Stimulated activated CD4-positive, alpha-beta T cell treated with anti-CD3 and anti-CD28 coated beads, TNF-alpha, amount 100 ng/mL, for 48 hours (primary cell): ENCODE data around the gene C2orf81.
A peak's percentile ranks its signal among the peaks of the same experiment; 100 is the strongest.
"Not testable (repeated sequence)": the region's sequence is repeated elsewhere in the genome, so short reads cannot be mapped to it uniquely, and the experiment has no call there.

Source experiments
- DNase-seq, 3 donors: peaks; one replicate each; pipeline ENCODE4 v3.0.0-alpha.2; 2020; ENCODE audit warnings: low read depth in 3 of 3

Gene C2orf81

DNA sequence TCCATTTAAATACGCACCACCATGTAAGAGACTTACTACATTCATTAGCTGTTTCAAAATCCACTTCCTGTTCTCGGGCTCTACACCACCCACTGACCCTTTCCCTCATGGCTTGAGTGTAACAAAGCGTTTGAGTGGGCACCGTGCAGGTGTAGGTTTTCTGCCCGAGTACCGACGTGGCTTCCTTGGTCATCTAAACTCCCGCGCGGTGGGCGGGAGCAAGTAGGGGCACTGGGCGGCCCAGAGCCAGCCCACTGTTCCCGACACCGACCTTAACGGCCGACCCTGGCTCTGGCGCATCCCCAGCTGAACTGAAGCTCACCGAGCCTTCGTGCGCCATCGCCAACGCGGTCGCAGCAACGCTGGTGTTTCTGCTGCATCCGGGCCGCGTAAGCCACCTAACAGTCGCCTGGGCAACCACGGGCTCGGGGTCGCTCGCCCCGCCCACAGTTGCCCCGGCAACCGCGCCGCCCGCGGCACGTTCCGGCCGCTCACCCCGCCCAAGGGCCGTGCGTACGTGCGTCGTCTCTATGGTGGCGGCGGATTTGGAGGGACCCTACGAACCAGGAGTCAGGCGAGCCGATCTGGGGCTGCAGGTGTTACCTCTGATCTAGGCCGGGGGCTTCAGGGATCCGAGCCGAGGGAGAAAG lies at the start of gene C2orf81, which contains the start of gene WDR54:
Gene C2orf81, minus strand, starts transcription at position 399 of the 650 bp plus-strand sequence. Its CDS starts 59 bp downstream, at position 340.
Gene WDR54, plus strand, starts transcription at position 510 of the 650 bp plus-strand sequence. CDS start 424 bp downstream, outside the sequence.
- DNase-seq, result peak; percentile 85 to 97 (median 91)

GRCh38 chr2:74470742-74471141 lies 49.3 kb upstream of the C2orf81 start:
- not testable (repeated sequence) for DNase-seq

DNA sequence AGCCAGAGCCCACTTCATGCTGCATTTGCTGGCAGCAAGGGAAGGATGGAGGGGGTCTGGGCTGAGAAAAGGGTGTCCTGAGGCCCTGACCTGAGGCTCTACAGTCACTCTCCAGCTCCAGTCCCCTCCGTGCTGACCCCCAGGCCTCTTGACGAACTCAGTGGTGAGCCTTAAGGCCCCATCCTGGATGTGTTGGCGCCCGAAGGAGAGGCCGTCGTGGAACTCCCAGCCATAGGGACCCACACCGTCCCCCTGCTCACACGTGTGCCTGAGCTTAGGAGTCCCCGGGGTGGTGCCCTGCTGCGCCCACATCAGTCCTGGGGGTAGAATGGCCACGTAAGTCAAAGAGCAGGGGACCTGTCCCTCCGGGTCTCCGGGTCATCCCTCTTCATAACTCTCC lies 43.0 kb upstream of the C2orf81 start:
- no peak for DNase-seq

DNA sequence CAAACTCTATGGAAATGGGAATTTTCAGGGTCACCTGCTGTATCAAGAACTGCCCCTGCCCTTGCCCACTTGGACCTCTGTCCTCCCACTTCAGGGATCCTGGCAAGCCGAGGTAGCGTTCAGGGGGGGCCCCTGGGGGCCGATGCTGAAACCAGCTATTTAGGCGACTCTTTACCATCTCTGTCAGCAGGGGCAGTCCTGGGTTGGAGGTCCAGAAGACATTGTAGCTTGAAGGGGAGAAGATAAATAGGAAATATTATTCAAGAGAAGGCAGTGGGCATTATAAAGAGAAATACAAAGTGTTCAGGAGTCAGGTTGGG lies 41.3 kb upstream of the C2orf81 start:
- DNase-seq, result no peak

- DNase-seq, result no peak
These were observed 40.8 kb upstream of the C2orf81 start for GRCh38 chr2:74462054-74462785.

GRCh38 chr2:74461187-74462053 lies 40.0 kb upstream of the C2orf81 start:
- no peak for DNase-seq

- DNase-seq, result not testable (repeated sequence)
These were observed 38.8 kb upstream of the C2orf81 start for GRCh38 chr2:74460187-74460586.

DNA sequence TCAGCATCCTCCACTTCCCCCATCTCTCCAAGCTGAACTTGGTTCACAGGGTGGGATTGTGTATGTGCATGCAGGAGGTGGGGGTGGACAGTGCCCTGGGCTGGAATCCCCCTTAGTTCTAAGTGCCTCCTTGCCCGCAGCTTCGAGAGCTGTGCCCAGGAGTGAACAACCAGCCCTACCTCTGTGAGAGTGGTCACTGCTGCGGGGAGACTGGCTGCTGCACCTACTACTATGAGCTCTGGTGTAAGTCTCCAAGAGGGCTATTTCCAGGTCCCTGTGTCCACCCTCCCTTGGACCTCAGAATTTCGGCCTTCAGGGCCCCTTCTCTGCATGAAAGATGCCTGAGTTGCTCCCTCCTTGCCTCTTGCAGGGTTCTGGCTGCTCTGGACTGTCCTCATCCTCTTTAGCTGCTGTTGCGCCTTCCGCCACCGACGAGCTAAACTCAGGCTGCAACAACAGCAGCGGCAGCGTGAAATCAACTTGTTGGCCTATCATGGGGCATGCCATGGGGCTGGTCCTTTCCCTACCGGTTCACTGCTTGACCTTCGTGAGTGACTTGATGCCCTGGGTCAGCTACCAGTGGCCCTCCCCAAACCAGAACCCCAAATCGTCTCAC lies 38.2 kb upstream of the C2orf81 start:
- not testable (repeated sequence) for DNase-seq

GRCh38 chr2:74458938-74459363 lies 37.5 kb upstream of the C2orf81 start:
- no peak for DNase-seq

GRCh38 chr2:74458132-74458937 lies 36.9 kb upstream of the C2orf81 start, which contains the start of gene WBP1:
Gene WBP1, plus strand, starts transcription at chr2:74458438. Its CDS starts 165 bp downstream, at chr2:74458603.
- peak; percentile 95 to 99 (median 97) for DNase-seq

DNA sequence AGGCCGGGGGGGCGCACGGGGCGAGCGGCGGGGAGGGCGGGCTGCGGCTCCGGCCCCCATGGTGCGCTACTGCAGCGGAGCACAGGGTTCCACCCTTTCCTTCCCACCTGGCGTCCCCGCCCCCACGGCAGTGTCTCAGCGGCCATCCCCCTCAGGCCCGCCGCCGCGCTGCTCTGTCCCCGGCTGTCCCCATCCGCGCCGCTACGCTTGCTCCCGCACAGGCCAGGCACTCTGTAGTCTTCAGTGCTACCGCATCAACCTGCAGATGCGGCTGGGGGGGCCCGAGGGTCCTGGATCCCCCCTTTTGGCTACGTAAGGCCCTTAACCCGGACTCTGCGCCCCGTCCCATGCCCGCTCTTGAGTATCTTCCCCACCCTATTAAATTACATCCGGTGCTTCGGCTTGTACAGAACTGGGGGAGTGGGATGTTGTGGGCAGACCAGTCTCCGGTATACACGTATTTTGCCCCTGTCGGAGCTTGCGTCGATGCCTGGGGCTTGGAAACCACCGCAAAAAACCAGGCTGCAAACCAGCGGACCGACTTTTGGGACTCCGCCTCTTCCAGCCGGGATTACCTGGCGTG lies 36.2 kb upstream of the C2orf81 start:
- peak; percentile 52 to 77 (median 66) for DNase-seq

- DNase-seq, result no peak
These were observed 35.7 kb upstream of the C2orf81 start for GRCh38 chr2:74457129-74457548.

- DNase-seq, result peak; percentile 92 to 97 (median 95)
These were observed 33.5 kb upstream of the C2orf81 start, which contains the start of gene INO80B for GRCh38 chr2:74454654-74455511. Gene INO80B, plus strand, starts transcription at chr2:74455087. Its CDS starts 30 bp downstream, at chr2:74455117.

GRCh38 chr2:74450570-74451190 lies 29.3 kb upstream of the C2orf81 start:
- DNase-seq, result no peak

- no peak for DNase-seq
These were observed 27.4 kb upstream of the C2orf81 start for GRCh38 chr2:74448771-74449170.

- DNase-seq, result no peak
These were observed 26.0 kb upstream of the C2orf81 start for GRCh38 chr2:74447230-74447999.

DNA sequence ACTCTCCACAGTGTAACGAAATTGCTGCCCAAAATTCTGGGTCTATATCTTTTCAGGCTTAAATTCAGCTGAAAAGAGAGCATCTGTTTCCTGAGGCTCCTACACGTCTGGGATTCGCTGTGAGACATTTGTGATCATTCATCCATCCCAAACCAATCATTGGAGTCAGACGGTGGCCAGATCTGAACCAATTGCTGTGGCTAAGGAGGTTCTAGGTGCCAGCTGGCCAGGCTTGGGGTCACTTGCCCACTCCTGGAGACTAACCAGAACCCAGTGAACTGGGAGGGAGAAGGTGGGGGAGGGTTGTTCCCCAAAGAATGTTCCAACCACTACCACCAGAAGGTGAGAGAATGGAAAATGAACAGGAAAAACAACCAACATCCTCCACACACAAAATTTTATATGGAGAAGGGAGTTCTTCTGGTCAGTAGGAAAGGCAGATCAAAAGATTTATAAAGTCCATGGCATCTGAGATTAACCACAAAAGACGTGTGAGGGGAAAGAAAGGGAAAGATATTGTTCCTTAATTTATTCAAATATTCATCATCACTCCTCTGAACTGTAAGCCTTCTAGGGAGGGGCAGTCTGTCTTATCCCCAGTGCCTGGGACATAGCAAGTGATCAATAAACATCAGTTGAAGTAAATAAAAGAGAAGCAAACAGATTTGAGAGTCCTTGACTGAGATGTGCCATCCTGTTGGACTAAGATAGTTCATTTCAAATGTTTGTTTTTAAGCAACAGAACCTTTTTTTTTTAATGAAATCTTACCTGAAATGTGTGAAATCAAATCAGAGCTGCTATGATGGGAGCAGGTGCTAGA lies 23.3 kb upstream of the C2orf81 start:
- DNase-seq, result no peak
